ENCODE results near the gene RANBP3.

The RANBP3 gene

GRCh38 chr19:5934774-5935472, 43.0 kb downstream of the RANBP3 start:
- peak overlapping the region in 12 of 21 experiments; percentile 4 to 73 (median 48) for H3K27ac ChIP-seq
- no peak overlapping the region for H3K4me3 ChIP-seq

GRCh38 chr19:5934069-5934401, 43.9 kb downstream of the RANBP3 start:
- Histone ChIP-seq H3K4me3 (no peak overlapping the region), H3K27ac (peak overlapping the region in 6 of 21 experiments; percentile 21 to 73 (median 53))

- Histone ChIP-seq H3K4me3 (no peak overlapping the region), H3K27ac (peak overlapping the region in 4 of 21 experiments; percentile 13 to 59 (median 43))
These were observed 44.4 kb downstream of the RANBP3 start for GRCh38 chr19:5933391-5934068.

- no peak overlapping the region for H3K4me3 ChIP-seq
- peak overlapping the region in 1 of 21 experiments; percentile 13 for H3K27ac ChIP-seq
These were observed 45.2 kb downstream of the RANBP3 start for GRCh38 chr19:5932609-5933262.

- Histone ChIP-seq H3K27ac (no peak overlapping the region), H3K4me3 (no peak overlapping the region)
These were observed 45.8 kb downstream of the RANBP3 start for GRCh38 chr19:5932146-5932545.

GRCh38 chr19:5931251-5931650, 46.7 kb downstream of the RANBP3 start:
- H3K27ac ChIP-seq: no peak overlapping the region
- H3K4me3 ChIP-seq: no peak overlapping the region

GRCh38 chr19:5929625-5930024, 48.3 kb downstream of the RANBP3 start:
- peak overlapping the region in 2 of 21 experiments; percentile 15 to 21 for H3K27ac ChIP-seq
- H3K4me3 ChIP-seq: no peak overlapping the region

GRCh38 chr19:5929179-5929578, 48.8 kb downstream of the RANBP3 start:
- no peak overlapping the region for H3K4me3 ChIP-seq
- peak overlapping the region in 2 of 21 experiments; percentile 15 to 21 for H3K27ac ChIP-seq

GRCh38 chr19:5927441-5927821, 50.5 kb downstream of the RANBP3 start:
- peak overlapping the region in 15 of 21 experiments; percentile 1 to 74 (median 38) for H3K27ac ChIP-seq
- H3K4me3 ChIP-seq: no peak overlapping the region

GRCh38 chr19:5926641-5927440, 51.1 kb downstream of the RANBP3 start:
- peak overlapping the region in 16 of 21 experiments; percentile 7 to 74 (median 39) for H3K27ac ChIP-seq
- H3K4me3 ChIP-seq: no peak overlapping the region

GRCh38 chr19:5925830-5926427, 52.0 kb downstream of the RANBP3 start:
- H3K27ac ChIP-seq: peak overlapping the region in 12 of 21 experiments; percentile 18 to 77 (median 53)
- H3K4me3 ChIP-seq: no peak overlapping the region

- Histone ChIP-seq H3K4me3 (no peak overlapping the region), H3K27ac (no peak overlapping the region)
These were observed 54.6 kb downstream of the RANBP3 start for GRCh38 chr19:5923356-5923755.

- no peak overlapping the region for H3K27ac ChIP-seq
- H3K4me3 ChIP-seq: no peak overlapping the region
These were observed 55.8 kb downstream of the RANBP3 start for GRCh38 chr19:5922161-5922545.

GRCh38 chr19:5921516-5922160, 56.3 kb downstream of the RANBP3 start:
- no peak overlapping the region for H3K4me3 ChIP-seq
- no peak overlapping the region for H3K27ac ChIP-seq

GRCh38 chr19:5918463-5919079, 59.4 kb downstream of the RANBP3 start:
- Histone ChIP-seq H3K27ac (no peak overlapping the region), H3K4me3 (no peak overlapping the region)

GRCh38 chr19:5917431-5918107, 60.4 kb downstream of the RANBP3 start:
- Histone ChIP-seq H3K4me3 (no peak overlapping the region), H3K27ac (no peak overlapping the region)

GRCh38 chr19:5916181-5916708, 61.7 kb downstream of the RANBP3 start:
- H3K4me3 ChIP-seq: no peak overlapping the region
- peak overlapping the region in 6 of 21 experiments; percentile 23 to 77 (median 44) for H3K27ac ChIP-seq

- Histone ChIP-seq H3K4me3 (no peak overlapping the region), H3K27ac (peak overlapping the region in 5 of 21 experiments; percentile 27 to 77 (median 54))
These were observed 62.2 kb downstream of the RANBP3 start for GRCh38 chr19:5915782-5916165.

Data from skin epidermis (tissue), 12 donors.